HS-5 (cell line): ENCODE measurements around the gene PSMD5.

ENCODE experiments used
- DNase-seq: peaks from one replicate; pipeline ENCODE4 v3.0.0-alpha.2; 2012; ENCODE audit warnings: low read depth

PSMD5 gene

GRCh38 chr9:120875195-120875565 lies 32.5 kb upstream of the PSMD5 start:
- DNase-seq = no peak

- no peak for DNase-seq
Observed at GRCh38 chr9:120874226-120875194, 31.8 kb upstream of the PSMD5 start.

- peak; percentile 14 for DNase-seq
Observed at GRCh38 chr9:120873512-120873911, 30.8 kb upstream of the PSMD5 start.

GRCh38 chr9:120872791-120873502 lies 30.2 kb upstream of the PSMD5 start:
- DNase-seq = no peak

GRCh38 chr9:120870206-120870605 lies 27.5 kb upstream of the PSMD5 start:
- no peak for DNase-seq

GRCh38 chr9:120869726-120870125 lies 27.0 kb upstream of the PSMD5 start:
- DNase-seq = no peak

GRCh38 chr9:120869360-120869687 lies 26.6 kb upstream of the PSMD5 start:
- DNase-seq = no peak

- DNase-seq = peak; percentile 80
Observed at GRCh38 chr9:120868676-120869359, 26.1 kb upstream of the PSMD5 start.

- DNase-seq = no peak
Observed at GRCh38 chr9:120868339-120868675, 25.6 kb upstream of the PSMD5 start.

- no peak for DNase-seq
Observed at GRCh38 chr9:120867676-120868338, 25.1 kb upstream of the PSMD5 start.

GRCh38 chr9:120866651-120867050 lies 23.9 kb upstream of the PSMD5 start:
- DNase-seq = no peak

- no peak for DNase-seq
Observed at GRCh38 chr9:120865809-120866208, 23.1 kb upstream of the PSMD5 start.

GRCh38 chr9:120865176-120865575 lies 22.5 kb upstream of the PSMD5 start:
- no peak for DNase-seq

GRCh38 chr9:120864719-120865118 lies 22.0 kb upstream of the PSMD5 start:
- no peak for DNase-seq

GRCh38 chr9:120863833-120864232 lies 21.1 kb upstream of the PSMD5 start:
- DNase-seq = no peak

GRCh38 chr9:120862452-120862851 lies 19.7 kb upstream of the PSMD5 start:
- no peak for DNase-seq

- DNase-seq = no peak
Observed at GRCh38 chr9:120861935-120862334, 19.2 kb upstream of the PSMD5 start.

- no peak for DNase-seq
Observed at GRCh38 chr9:120860083-120860482, 17.4 kb upstream of the PSMD5 start.

- DNase-seq = no peak
Observed at GRCh38 chr9:120859361-120859760, 16.6 kb upstream of the PSMD5 start.

GRCh38 chr9:120857902-120858301 lies 15.2 kb upstream of the PSMD5 start:
- no peak for DNase-seq

- DNase-seq = no peak
Observed at GRCh38 chr9:120857481-120857880, 14.8 kb upstream of the PSMD5 start.

GRCh38 chr9:120856700-120857099 lies 14.0 kb upstream of the PSMD5 start:
- no peak for DNase-seq
